Esophagus (tissue), 2 donors: ENCODE data around the gene C10orf90. TPM values are rescaled to one million over a fixed set of nuclear protein-coding genes. Genes with fewer than 3 reads are reported as not detected.

Experiments
- H3K27ac ChIP-seq, 2 donors: one replicate each; pipeline ENCODE4 v1.5.1; 2013; ENCODE audit warnings: low read depth in 2 of 2, mild to moderate bottlenecking in 2 of 2, inconsistent platforms in 1 of 2, low read length in 1 of 2, moderate library complexity in 1 of 2
- H3K27me3 ChIP-seq, 2 donors: one replicate each; pipeline ENCODE4 v1.6.1; 2013; ENCODE audit warnings: low read length in 2 of 2, control low read depth in 1 of 2, mild to moderate bottlenecking in 1 of 2; ENCODE audit not compliant: insufficient read depth in 2 of 2, control insufficient read depth in 1 of 2
- H3K36me3 ChIP-seq, 2 donors: one replicate each; pipeline ENCODE4 v1.6.1; 2013; ENCODE audit warnings: low read length in 1 of 2; ENCODE audit not compliant: control insufficient read depth in 2 of 2, insufficient read depth in 2 of 2
- H3K4me1 ChIP-seq, 2 donors: one replicate each; pipeline ENCODE4 v1.6.1; 2013; ENCODE audit warnings: low read length in 1 of 2; ENCODE audit not compliant: control insufficient read depth in 2 of 2, insufficient read depth in 2 of 2
- H3K4me3 ChIP-seq, 2 donors: one replicate each; pipeline ENCODE4 v1.5.1; 2013; ENCODE audit warnings: low read length in 2 of 2, mild to moderate bottlenecking in 2 of 2, low read depth in 1 of 2, moderate library complexity in 1 of 2
- H3K9me3 ChIP-seq, 2 donors: one replicate each; pipeline ENCODE4 v1.6.1; 2013; ENCODE audit warnings: mild to moderate bottlenecking in 2 of 2, low read depth in 1 of 2, low read length in 1 of 2, moderate library complexity in 1 of 2; ENCODE audit not compliant: control insufficient read depth in 2 of 2, insufficient read depth in 1 of 2
- WGBS, 2 donors: extraction: QIAGEN DNeasy Blood & Tissue Kit; methylation state at CpG; one replicate each; pipeline ENCODE4 v1.1.7; 2013; 5-methylcytosine and 5-hydroxymethylcytosine counted together
- polyA plus RNA-seq, 2 donors: library from polyadenylated mRNA; stranded (reverse); fragments of 200-250 nt; gene quantifications; one replicate each; pipeline ENCODE4 v1.2.3, GENCODE V29; 2013
- donor health status: healthy with polysubstance abuse.
- donor health status: Bipolar disorder and iron deficiency.

The C10orf90 gene
- polyA plus RNA-seq, 2 donors = 0.05 TPM; not detected in 1

DNA sequence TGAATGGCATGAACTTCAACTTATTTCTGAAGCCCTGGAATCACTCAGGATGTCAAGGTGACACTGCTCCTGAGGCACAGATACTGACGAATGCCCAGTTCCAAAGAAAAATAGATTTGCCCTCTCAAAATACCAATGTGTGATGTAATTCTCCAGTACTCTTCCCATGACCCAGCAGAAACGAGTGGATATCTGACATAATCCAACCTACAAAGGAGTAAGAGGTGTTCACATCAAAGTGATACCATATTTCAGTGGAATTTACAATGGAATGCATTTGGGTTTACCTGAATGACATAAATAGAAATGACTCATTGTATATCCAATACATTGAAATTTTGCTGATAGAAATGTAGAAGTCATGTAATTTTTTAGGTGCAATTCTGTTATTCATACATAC, 161.3 kb downstream of the C10orf90 start:
- Histone ChIP-seq H3K4me1 (peaks cover 0 to 3% of the 10 kb centered on the region in 2 donors), H3K9me3 (no peaks in the 10 kb centered on the region), H3K27me3 (no peaks in the 10 kb centered on the region), H3K27ac (no peak overlapping the region), H3K36me3 (no peaks in the 10 kb centered on the region), H3K4me3 (no peak overlapping the region)
- WGBS, 2 donors = 69 to 73% methylated on average over 2 of the region's 2 CpGs

DNA sequence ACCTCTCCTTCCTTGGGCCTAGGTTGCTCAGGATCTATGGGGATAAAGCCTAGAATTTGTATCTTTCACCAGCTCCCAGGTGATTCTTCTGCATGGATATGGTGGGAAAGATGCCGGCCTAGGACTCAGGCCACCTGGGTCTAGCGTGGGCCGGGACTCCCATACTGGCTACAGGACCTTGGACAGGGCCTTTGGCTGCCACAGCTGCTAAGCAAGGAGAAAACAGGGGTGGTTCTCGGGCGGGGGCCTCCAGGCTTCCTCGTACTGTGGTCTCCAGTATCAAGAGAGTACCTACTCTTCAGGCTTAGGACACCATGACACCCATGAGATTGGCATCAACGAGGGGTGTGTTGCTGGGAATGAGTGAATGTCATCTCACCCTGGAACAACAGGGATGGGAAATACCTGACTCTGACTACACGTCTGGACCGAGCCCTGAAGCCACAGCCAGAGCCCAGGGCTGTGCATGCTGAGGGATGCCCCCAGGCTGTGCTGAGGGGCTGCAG, 161.9 kb downstream of the C10orf90 start:
- WGBS, 2 donors = 76 to 79% methylated on average over 9 of the region's 9 CpGs
- Histone ChIP-seq H3K27ac (no peak overlapping the region), H3K9me3 (no peaks in the 10 kb centered on the region), H3K27me3 (no peaks in the 10 kb centered on the region), H3K36me3 (no peaks in the 10 kb centered on the region), H3K4me3 (no peak overlapping the region), H3K4me1 (peaks cover 0 to 3% of the 10 kb centered on the region in 2 donors)

DNA sequence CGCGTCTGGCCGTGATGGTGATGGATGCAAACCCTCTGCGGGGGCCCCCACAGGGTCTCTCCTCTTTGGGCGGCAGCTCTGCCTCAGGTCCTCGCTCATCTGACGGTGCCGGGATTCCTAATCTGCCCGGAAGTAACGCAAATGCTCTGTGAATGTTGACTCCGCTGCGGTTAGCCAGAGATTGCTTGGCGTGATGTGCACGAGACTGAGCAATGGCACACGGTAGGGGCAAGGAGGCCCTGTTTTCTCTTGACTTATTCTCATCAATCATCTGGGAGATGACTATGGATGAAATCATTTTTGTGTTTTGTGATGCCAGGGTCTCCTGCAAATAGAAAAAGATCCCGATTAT, 165.8 kb downstream of the C10orf90 start:
- no peaks in the 10 kb centered on the region for H3K27me3 ChIP-seq
- no peak overlapping the region for H3K27ac ChIP-seq
- H3K4me1 ChIP-seq = peaks cover 0 to 3% of the 10 kb centered on the region in 2 donors
- H3K9me3 ChIP-seq = no peaks in the 10 kb centered on the region
- WGBS, 2 donors = 85% methylated on average over 16 of the region's 16 CpGs
- H3K4me3 ChIP-seq = no peak overlapping the region
- H3K36me3 ChIP-seq = no peaks in the 10 kb centered on the region

DNA sequence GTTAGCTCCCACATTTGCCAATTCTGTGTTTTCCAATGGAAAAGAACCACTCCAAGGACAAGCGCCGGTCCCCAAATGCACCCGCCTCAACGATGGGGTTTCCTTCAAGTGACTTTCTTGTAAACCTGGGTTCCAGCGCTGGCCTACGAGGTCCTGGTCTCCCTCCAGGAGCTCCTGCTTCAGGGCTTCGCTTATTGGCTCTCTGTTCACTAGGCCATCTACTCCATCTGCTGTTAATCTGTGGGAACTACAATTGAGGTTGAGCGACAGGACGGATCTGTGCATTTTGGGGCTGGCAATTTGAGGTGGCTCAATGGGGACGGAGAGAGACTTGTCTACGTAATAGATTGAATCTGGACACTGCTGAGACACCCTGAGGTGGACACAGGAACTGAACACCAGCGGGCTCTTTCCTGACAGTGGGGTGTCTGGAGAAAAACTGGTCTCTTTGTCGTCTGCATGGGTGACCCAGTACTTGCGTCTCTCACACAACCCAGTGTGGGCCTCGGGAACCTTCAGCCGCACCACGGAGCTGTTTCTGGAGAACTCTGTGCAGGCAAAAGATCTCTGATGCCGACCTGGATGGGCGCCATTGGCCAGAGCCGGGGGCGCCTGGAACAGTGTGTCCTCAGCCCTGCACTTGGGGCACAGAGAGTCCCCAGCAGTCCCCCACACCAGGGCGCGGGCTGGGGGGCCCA, 166.3 kb downstream of the C10orf90 start:
- no peaks in the 10 kb centered on the region for H3K36me3 ChIP-seq
- H3K4me3 ChIP-seq = no peak overlapping the region
- H3K27ac ChIP-seq = no peak overlapping the region
- peaks cover 0 to 3% of the 10 kb centered on the region in 2 donors for H3K4me1 ChIP-seq
- no peaks in the 10 kb centered on the region for H3K9me3 ChIP-seq
- H3K27me3 ChIP-seq = no peaks in the 10 kb centered on the region
- 52 to 56% methylated on average over 23 of the region's 23 CpGs for WGBS, 2 donors

DNA sequence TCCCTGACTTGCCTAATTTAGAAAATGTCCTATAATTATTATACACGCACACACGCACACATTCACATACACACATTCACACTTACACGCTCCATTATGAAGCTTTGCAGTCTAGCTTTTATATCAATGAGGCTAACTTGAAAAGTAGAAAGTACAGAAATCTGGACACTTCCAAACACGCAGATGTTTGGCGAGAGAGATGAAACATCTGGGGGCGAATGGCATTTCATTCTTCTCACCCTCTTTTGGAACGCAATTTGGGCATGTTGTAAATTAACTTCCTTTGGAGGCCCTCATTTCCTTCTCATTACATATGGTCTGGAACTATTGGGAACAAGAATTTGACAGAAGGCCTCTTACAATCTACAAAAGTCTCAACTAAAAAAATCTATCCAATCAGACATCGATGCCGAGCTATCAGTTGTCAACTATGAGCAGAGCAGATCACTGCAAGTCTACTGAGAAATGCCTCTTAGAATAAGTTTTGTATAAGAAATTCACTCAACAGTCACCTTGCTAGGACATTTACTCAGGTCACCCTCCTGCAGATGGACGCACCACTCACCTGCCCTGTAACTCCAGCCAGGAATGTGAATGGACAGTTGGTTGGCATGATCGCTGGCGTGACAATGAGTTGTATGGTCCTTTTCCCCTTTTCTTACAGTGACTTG, 167.0 kb downstream of the C10orf90 start:
- 83 to 91% methylated on average over 12 of the region's 12 CpGs for WGBS, 2 donors

DNA sequence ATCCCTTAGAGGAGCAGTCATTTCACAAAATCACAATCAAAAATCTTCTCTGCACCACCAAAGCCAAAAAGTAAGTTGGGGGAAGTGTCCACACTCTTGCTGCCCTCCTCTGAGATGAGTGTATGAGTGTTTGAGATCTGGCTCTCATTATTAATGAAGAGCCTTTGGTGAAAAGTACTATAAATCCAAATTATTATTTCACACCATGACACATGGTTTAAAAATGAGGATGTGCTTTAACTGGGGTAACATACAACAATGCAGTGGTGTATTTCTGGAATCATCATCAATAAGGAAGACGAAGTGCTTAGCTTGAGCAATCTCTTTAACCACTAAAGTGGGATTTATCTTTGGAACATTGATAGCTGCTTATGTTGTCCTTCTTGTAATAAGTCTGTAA, 168.1 kb downstream of the C10orf90 start:
- no peak overlapping the region for H3K4me3 ChIP-seq
- no peaks in the 10 kb centered on the region for H3K36me3 ChIP-seq
- peaks cover 0 to 3% of the 10 kb centered on the region in 2 donors for H3K4me1 ChIP-seq
- WGBS, 2 donors = 77 to 79% methylated on average over 1 of the region's 1 CpG
- no peaks in the 10 kb centered on the region for H3K9me3 ChIP-seq
- no peak overlapping the region for H3K27ac ChIP-seq
- no peaks in the 10 kb centered on the region for H3K27me3 ChIP-seq

More for the DNA sequence above, 167.0 kb downstream of the C10orf90 start:
- no peak overlapping the region for H3K4me3 ChIP-seq
- H3K36me3 ChIP-seq = no peaks in the 10 kb centered on the region
- peaks cover 0 to 3% of the 10 kb centered on the region in 2 donors for H3K4me1 ChIP-seq
- H3K27me3 ChIP-seq = no peaks in the 10 kb centered on the region
- H3K27ac ChIP-seq = no peak overlapping the region
- no peaks in the 10 kb centered on the region for H3K9me3 ChIP-seq

DNA sequence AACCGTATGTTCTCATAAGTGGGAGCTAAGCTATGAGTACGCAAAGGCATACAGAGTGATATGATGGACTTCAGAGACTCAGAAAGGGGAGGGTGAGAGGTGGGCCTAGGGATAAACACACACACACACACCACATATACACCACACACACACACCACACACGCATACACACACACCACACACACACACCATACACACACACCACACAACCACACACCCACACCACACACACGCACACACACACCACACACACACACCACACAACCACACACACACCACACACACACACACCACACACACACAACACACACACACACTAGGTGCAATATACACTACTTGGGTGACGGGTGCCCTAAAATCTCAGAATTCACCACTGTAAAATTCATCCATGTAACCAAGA, 168.7 kb downstream of the C10orf90 start:
- H3K9me3 ChIP-seq = no peaks in the 10 kb centered on the region
- H3K4me1 ChIP-seq = peaks cover 0 to 3% of the 10 kb centered on the region in 2 donors
- no peak overlapping the region for H3K4me3 ChIP-seq
- 80 to 95% methylated on average over 5 of the region's 5 CpGs for WGBS, 2 donors
- no peak overlapping the region for H3K27ac ChIP-seq
- H3K27me3 ChIP-seq = no peaks in the 10 kb centered on the region
- no peaks in the 10 kb centered on the region for H3K36me3 ChIP-seq

DNA sequence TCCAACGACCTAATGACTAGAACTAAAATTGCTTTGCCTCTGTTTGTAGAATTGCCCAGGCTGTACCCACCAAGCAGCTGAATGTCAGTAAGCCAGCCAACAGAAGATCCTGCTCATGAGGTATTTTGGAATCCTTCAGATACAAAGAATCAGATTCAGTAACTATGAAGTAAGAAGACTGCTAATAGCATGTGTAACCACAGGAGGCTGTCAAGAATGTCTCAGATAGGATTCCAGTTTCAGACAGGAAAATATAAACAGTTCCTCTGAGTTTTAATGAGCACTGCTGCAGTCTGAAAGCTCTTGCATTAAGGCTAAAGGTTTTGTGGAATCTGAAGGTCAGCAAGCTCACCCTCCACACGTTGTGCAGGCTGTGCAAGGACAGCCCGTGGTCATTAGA, 169.6 kb downstream of the C10orf90 start:
- Histone ChIP-seq H3K27me3 (no peaks in the 10 kb centered on the region), H3K9me3 (no peaks in the 10 kb centered on the region), H3K4me1 (peaks cover 0 to 3% of the 10 kb centered on the region in 2 donors), H3K36me3 (no peaks in the 10 kb centered on the region), H3K27ac (no peak overlapping the region), H3K4me3 (no peak overlapping the region)
- 64% methylated on average over 3 of the region's 3 CpGs for WGBS, 2 donors

DNA sequence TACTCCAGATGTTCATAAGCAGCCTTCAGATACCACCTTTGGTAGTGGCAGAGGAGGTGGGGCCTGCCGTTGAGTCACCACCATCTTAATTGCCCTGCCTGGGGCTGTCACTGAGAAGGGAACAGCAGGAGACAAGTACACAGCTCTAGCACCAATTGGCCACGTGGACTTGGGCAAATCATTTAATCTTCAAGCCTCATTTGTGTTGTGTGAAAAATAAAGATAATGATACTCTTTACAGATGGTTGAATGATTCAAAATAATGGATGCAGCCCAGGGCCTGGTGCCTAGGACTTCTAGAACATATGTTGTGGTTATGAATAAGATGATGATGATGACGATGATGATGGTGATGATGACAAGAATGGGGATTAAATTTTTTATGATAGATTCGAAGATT, 170.3 kb downstream of the C10orf90 start:
- Histone ChIP-seq H3K4me3 (no peak overlapping the region), H3K36me3 (no peaks in the 10 kb centered on the region), H3K27ac (no peak overlapping the region), H3K27me3 (no peaks in the 10 kb centered on the region), H3K9me3 (no peaks in the 10 kb centered on the region), H3K4me1 (peaks cover 0 to 3% of the 10 kb centered on the region in 2 donors)
- 64 to 71% methylated on average over 4 of the region's 4 CpGs for WGBS, 2 donors

DNA sequence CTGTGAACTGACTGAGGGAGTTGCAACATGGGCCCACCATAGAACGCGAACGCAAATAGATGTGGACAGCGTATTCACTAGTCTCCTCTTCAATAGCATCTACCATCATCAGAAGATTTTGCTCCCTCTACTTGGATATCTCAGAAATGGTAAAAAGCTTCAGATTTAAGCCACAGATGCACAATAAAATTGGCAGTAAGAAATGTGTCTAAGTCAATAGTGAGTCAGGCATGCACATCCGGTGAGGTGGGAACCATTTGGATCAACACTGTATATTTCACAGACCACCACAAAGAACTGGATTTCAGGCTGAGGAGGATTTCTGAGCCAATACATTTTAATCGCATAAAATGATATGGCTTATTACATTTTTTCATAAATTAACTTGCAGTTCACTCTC, 170.7 kb downstream of the C10orf90 start:
- 95 to 96% methylated on average over 6 of the region's 6 CpGs for WGBS, 2 donors
- Histone ChIP-seq H3K36me3 (no peaks in the 10 kb centered on the region), H3K4me1 (peaks cover 0 to 2% of the 10 kb centered on the region in 2 donors), H3K27ac (no peak overlapping the region), H3K9me3 (no peaks in the 10 kb centered on the region), H3K4me3 (no peak overlapping the region), H3K27me3 (no peaks in the 10 kb centered on the region)
